Non-pigmented ciliary epithelial cell (primary cell): ENCODE measurements around the gene ALDH1A2.

ENCODE experiments used
- DNase-seq: peaks from one replicate; pipeline ENCODE4 v3.0.0-alpha.2; 2010; ENCODE audit warnings: low read depth

ALDH1A2 gene

GRCh38 chr15:57994221-57995049, 71.1 kb downstream of the ALDH1A2 start:
- DNase-seq, result no peak

- DNase-seq, result no peak
These were observed 71.9 kb downstream of the ALDH1A2 start for GRCh38 chr15:57993409-57994145.

GRCh38 chr15:57992761-57993355, 72.7 kb downstream of the ALDH1A2 start:
- no peak for DNase-seq

GRCh38 chr15:57973534-57973933, 92.0 kb downstream of the ALDH1A2 start:
- DNase-seq, result no peak

- no peak for DNase-seq
These were observed 92.6 kb downstream of the ALDH1A2 start for GRCh38 chr15:57972864-57973263.

GRCh38 chr15:57969996-57970395, 95.5 kb downstream of the ALDH1A2 start:
- no peak for DNase-seq

- no peak for DNase-seq
These were observed 96.2 kb downstream of the ALDH1A2 start for GRCh38 chr15:57969355-57969754.

GRCh38 chr15:57962887-57963286, 102.6 kb downstream of the ALDH1A2 start:
- no peak for DNase-seq

GRCh38 chr15:57961919-57962318, 103.6 kb downstream of the ALDH1A2 start:
- DNase-seq, result no peak

- no peak for DNase-seq
These were observed 108.4 kb downstream of the ALDH1A2 start for GRCh38 chr15:57957113-57957512.

- DNase-seq, result no peak
These were observed 111.6 kb downstream of the ALDH1A2 start for GRCh38 chr15:57953874-57954273.

GRCh38 chr15:57951328-57951932, 114.1 kb downstream of the ALDH1A2 start:
- DNase-seq, result no peak

GRCh38 chr15:57950381-57950946, 115.0 kb downstream of the ALDH1A2 start:
- no peak for DNase-seq

GRCh38 chr15:57949374-57949943, 116.1 kb downstream of the ALDH1A2 start:
- DNase-seq, result no peak

GRCh38 chr15:57948351-57949289, 116.9 kb downstream of the ALDH1A2 start:
- DNase-seq, result no peak

- DNase-seq, result no peak
These were observed 117.7 kb downstream of the ALDH1A2 start for GRCh38 chr15:57947781-57948180.

- DNase-seq, result no peak
These were observed 118.2 kb downstream of the ALDH1A2 start for GRCh38 chr15:57947282-57947681.

DNA sequence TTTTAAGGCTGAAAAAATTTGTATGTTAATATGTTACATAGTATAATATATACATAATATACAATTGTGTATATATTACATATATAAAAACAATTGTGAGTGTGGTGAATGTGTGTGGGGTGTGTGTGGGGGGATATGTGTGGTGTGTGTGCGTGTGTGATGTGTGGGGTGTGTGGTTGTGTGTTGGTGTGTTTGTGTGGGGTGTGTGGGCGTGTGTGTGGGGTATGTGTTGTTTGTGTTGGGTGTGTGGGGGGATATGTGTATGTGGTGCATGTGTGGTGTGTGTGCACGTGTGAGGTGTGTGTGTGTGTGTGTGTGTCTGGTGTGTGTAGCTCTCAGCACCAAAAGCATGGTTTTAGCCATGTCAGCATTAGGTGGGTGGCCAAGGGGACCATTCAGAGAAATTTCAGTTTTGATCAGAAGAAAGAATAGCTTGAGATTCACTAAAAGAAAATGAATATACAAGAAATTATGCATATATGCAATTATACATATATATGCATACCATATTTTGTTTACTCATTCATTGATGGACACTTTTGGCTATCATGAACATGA, 118.9 kb downstream of the ALDH1A2 start:
- no peak for DNase-seq

DNA sequence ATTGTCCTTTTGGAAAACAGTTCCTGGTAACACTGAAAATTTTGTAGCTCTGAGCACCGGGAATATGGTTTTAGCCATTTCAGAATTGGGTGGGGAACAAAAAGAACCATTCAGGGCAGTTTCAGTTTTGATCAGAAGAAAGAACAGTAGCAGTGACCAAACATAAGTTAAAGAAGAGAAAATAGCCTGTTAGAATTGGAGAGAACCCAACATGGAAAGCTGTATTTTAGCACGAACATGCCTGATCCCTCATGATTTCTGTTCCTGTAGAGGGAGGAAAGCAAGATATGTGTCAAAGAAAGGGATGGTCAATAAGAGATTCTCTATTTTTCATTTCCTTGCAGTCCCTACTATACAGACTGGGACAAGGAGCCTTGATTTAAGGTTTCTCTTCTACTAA, 119.9 kb downstream of the ALDH1A2 start:
- no peak for DNase-seq

- no peak for DNase-seq
These were observed 121.6 kb downstream of the ALDH1A2 start for GRCh38 chr15:57943754-57944420.
